Activated CD4-positive, CD25-positive, alpha-beta regulatory T cell treated with anti-CD3 and anti-CD28 coated beads, Interleukin-2, amount 50 U/mL, for 16 hours (primary cell): ENCODE data around the gene RDH12.
"Not testable (repeated sequence)": the region's sequence is repeated elsewhere in the genome, so short reads cannot be mapped to it uniquely, and the experiment has no call there.

Source experiments
- DNase-seq: peaks from one replicate; pipeline ENCODE4 v3.0.0-alpha.2; 2020; ENCODE audit warnings: low read depth, low spot score

RDH12 gene

DNA sequence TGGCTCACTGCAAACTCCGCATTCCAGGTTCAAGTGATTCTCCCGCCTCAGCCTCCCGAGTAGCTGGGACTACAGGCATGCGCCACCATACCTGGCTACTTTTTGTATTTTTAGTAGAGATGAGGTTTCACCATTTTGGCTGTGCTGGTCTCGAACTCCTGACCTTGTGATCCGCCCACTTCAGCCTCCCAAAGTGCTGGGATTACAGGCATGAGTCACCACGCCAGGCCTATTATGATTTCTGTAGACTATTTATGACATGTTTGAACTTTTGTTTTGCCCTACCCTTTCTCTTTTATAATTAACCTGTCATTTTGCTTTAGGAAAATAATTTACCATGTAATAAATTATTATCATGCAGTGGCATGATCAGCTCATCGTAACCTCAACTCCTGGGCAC lies at the start of gene RDH12:
RDH12 (plus strand) TSS at position 395 of the 400 bp plus-strand sequence. CDS start 20,757 bp downstream, outside the sequence.
- DNase-seq, result not testable (repeated sequence)

DNA sequence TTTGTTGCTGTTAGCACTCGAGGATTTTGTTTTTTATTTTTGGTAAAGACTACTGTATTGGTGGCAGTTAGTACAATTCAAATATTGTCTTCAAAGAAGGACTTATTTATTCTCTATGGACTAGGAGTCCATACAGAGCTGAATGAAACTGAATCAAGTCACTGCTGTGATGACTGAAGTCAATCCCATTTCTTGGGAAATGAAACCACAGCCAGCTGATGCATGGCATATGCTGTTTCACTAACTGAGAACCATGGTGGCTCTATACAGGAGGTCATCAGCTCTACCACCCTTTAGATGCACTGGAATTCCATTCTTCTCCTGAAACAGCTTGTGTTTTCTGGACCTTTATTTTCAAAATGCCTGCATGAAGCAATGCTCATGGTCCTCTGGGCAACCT lies 49.5 kb upstream of the RDH12 start:
- no peak for DNase-seq

GRCh38 chr14:67653651-67654280 lies 47.9 kb upstream of the RDH12 start:
- DNase-seq, result no peak

GRCh38 chr14:67663633-67664032 lies 38.1 kb upstream of the RDH12 start:
- no peak for DNase-seq

DNA sequence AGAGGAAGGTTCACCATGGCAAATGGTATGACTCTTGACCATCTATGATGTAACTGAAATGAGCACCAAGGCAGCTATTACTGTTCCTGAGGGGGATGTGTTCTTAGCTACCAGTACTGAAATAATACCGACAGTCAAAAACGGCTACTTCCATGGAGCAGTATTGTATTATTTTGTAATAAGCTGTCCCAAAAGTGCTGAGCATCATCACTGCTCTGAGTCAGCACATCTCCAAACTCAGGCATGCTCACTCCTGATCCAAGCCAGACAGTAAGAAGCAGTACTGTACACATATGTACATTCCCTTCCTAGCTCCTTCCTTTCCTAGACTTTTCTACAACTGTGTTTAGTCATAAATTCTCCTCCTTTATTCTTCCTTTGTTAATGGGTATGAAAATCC lies 35.8 kb upstream of the RDH12 start:
- no peak for DNase-seq

GRCh38 chr14:67666750-67667449 lies 34.8 kb upstream of the RDH12 start:
- DNase-seq, result no peak

- no peak for DNase-seq
Measured at GRCh38 chr14:67668559-67668958, 33.1 kb upstream of the RDH12 start.

- no peak for DNase-seq
Measured at GRCh38 chr14:67673451-67673850, 28.2 kb upstream of the RDH12 start.

- DNase-seq, result peak; percentile 18
Measured at GRCh38 chr14:67674139-67674479, 27.6 kb upstream of the RDH12 start.

DNA sequence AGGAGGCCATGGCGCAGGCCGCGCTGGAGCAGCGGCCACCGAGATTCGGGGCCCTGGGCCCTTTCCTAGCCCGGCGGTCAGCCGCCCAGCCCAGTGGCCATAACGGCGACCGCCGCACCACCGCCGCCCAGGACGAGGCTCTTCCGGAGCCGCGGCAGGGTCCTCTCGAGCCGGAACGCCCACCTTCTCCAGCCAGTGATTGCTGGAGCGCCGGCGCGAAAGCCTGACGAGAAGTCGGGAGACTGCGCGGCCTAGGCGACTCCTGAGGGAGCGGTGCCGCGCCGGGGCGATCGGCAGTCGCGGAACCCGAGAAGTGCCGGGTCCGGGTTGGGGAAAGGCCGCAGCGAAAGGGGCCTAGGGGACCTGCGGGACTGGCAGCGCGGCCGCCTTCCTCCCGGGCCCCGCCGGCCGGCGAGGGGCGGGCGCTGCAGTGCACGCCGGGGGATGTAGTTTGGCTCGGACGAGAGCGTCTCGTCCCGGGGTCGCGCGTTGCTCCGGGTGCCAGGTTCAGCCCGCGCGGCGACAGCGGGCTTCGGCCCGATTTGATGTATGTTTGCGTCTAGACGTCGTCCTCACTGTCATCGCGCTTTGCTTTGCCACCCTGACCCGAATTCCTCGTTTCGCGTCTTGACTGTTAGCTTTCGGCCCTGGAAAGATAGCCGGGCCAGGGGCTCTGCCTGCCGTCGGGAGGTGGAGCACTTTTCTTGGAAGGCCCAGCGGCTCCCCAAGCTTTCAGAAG lies 27.0 kb upstream of the RDH12 start, which contains the start of gene VTI1B:
VTI1B (minus strand) TSS at position 153 of the 739 bp plus-strand sequence; CDS start at position 10, 143 bp downstream.
- DNase-seq, result peak; percentile 64

- no peak for DNase-seq
Measured at GRCh38 chr14:67675219-67675582, 26.5 kb upstream of the RDH12 start.

GRCh38 chr14:67679006-67679405 lies 22.7 kb upstream of the RDH12 start:
- no peak for DNase-seq

GRCh38 chr14:67680121-67680602 lies 21.5 kb upstream of the RDH12 start:
- DNase-seq, result no peak

GRCh38 chr14:67680941-67681340 lies 20.7 kb upstream of the RDH12 start:
- no peak for DNase-seq

DNA sequence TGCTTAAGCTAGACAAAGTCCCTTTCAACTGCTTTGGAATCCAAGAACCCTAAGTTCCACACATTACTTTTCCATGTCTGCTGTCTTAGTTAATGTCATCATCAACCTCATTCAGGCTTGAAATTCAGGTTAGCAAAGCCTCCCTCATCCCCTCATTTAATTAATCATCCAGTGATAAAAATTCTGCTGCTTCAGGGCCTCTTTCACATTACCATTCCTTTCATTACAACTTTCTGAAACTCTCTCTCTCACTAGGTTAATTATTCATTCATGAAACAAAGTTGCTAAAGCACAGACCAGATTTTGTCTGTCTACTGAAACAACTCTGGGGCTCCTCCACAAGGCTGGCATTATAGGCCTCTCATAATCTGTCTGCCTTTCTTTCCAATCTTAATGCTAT lies 17.8 kb upstream of the RDH12 start:
- DNase-seq, result no peak

GRCh38 chr14:67690011-67690410 lies 11.7 kb upstream of the RDH12 start:
- no peak for DNase-seq

DNA sequence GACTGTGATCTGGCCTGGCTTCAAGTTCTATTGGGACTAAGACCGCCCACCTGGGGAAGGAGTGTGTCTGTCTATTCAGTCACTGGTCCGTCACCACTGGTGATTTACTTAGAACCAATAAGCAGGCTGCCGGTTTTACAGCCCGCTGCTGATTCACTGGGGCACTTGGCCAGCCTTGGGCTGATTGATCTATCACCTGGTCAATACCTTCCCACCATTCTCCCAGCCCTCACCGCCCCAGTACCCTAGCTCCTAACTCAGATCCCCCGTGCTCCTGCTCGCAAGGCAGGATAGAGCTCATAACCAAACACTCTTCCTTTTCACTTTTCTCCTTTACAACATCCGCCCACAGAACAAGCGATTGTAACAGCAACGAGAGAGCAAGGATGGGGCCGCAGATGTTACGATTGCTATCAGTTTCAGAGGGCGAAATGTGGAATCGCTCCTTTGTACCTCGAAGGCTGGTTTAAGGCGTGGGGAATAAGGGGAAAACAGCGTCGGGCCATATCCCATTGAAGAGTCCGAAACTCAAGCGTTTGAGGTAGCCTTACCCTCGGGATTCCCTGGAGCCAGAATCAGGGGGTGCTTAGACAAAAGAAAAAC lies 6.8 kb upstream of the RDH12 start:
- DNase-seq, result peak; percentile 33

DNA sequence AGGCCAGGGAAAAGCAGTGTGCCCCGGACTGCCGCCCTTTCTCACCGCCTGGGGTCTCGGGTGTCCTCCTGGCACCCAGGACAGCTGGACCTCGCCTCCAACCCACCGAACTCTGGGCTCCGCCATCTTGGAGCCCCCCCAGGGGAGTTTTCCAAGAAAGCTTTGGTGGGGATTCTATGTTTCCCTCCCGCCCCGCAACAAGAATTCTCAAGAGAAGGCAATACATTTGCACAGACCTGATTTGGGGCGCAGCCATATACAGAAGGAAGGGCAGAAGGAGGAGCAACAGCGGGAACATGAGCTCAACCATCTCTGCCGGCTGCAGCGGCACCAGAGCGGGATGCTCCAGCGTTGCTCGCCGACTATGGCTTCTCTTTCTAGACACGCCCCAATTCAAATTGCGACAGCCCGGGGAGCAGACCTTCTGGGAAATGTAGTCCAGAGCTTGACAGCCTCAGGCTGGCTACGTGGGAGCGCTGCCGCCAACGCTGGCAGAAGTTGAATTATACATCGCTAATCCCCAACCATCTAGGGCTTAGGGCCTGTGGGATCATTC lies 6.2 kb upstream of the RDH12 start, which contains the start of gene RDH11:
RDH11 (minus strand) TSS at position 371 of the 556 bp plus-strand sequence; CDS start at position 310, 61 bp downstream.
- DNase-seq, result peak; percentile 68

DNA sequence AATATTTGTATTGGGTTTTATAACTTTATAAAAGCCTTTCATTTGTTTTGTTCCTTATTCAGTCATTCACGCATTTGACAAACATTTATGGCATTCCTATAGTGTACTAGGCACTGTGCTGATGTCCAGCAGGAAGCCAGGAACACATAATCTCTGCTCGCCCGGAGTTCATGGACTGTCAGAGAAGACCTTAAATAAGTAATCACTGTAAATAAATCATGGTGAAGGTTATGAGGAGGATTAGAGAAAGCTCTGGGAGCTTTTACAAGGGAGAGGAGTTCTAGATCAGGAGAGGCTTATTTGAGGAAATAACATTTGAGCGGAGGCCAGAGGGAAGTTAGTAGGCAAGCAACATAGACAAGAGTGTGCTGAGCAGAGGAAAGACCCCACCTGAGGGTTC lies 4.7 kb upstream of the RDH12 start:
- no peak for DNase-seq

- DNase-seq, result no peak
Measured at GRCh38 chr14:67698179-67698578, 3.5 kb upstream of the RDH12 start.

- DNase-seq, result no peak
Measured at GRCh38 chr14:67703997-67704396, 2.3 kb downstream of the RDH12 start.
